HCEC 1CT (cell line): Measurements from ENCODE around the gene C2CD5.
A peak's percentile ranks its signal among the peaks of the same experiment; 100 is the strongest.
"Not testable (repeated sequence)": the region's sequence is repeated elsewhere in the genome, so short reads cannot be mapped to it uniquely, and the experiment has no call there.

Experiments used
- DNase-seq: peaks from one replicate; pipeline ENCODE4 v3.0.0-alpha.2; 2017

C2CD5 gene

DNA sequence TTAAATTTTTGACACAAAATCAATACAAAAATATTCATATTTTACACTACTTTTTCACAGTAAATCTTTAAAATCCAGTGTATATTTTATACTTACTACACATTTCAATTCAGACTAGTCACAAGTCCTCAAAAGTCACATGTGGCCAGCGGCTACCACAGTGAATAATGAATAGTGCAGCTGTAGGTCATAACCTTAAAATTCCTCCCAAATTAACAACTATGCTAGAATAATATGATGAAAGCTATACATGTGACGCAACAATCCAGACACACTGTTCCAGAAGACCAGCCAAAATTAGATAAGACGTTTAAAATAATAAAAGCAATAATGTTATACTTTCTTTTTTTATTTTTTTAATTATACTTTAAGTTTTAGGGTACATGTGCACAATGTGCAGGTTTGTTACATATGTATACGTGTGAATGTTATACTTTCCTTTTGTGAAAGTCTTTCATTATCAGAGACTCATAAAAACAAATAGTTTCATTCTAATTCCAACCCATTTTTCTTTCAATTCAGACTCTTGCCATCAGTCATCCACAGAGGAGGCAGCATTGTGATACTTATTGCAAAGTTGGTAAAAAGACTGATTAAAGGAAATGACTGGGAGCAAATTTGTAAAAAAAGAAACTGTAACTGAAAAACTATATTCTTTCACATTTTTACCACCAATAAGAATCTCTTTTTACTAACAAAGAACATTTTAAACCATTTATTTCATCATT, 67.0 kb downstream of the C2CD5 start:
- peak; percentile 94 for DNase-seq

GRCh38 chr12:22476133-22476532, 68.2 kb downstream of the C2CD5 start:
- no peak for DNase-seq

DNA sequence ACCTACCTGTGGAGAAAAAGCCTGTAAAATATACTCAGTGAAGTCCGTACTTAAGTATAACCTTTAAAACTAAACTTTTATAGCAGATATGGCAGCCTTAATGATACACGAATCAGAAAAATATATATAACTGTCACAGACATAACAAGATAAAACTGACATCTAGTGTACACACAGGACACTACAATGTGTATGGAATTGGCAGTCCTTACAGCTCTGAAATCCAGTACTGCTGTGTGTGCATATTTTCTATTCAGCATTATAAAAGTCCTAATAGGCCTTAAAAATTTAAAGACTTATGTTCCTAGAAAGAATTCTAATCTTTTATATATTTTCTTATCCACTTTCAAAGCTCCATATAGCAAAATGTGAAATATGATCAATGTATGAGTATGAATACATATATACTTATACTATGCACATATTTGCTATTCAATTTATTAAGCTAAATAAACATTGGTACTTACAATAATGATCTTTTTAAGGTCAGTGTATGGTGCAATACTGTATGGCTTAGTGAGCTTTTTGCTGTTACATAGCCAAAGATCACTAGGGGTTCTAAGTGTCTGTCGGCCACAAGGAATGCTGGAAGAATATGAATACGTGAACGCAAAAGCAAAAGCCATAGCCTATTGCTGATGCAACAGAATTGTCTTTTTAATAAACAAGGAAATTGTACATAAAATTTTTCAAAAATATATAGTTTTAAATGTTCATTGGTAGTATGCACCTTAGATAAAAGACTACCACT, 69.2 kb downstream of the C2CD5 start:
- DNase-seq, result peak; percentile 13

DNA sequence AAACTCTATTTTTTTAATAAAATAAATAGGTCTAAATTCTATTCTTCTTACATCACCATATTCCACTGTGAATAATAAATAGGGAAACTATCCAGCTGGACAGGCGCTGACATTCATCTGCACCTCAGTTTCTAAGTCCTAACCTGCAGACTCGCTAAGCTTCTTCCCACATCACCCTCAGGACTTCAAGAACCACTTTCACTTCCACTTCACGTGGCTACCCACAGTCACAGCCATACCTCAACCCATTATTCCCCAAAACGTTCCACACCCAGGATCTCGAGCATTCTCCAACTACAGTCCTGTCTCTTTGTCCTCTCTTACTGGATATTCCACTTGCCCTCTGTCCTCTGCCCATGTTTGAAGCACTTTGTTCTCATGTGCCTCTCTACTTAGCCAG, 71.1 kb downstream of the C2CD5 start:
- no peak for DNase-seq

- DNase-seq, result no peak
These were observed 77.2 kb downstream of the C2CD5 start for GRCh38 chr12:22467190-22467589.

DNA sequence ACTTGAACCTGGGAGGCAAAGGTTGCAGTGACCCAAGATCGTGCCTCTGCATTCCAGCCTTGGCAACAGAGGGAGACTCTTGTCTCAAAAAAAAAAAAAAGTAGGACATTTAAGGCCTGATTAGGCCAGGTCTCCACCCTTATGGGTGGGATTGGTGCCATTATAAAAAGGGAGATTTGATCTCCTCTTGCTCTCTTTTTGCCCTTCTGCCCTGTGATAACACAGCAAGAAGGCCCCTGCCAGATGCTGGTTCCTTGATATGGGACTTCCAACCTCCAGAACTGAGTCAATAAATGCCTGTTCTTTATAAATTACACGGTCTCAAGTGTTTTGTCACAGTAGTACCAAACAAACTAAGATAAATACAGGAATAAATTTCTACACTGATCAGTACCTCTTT, 81.0 kb downstream of the C2CD5 start:
- DNase-seq, result no peak

DNA sequence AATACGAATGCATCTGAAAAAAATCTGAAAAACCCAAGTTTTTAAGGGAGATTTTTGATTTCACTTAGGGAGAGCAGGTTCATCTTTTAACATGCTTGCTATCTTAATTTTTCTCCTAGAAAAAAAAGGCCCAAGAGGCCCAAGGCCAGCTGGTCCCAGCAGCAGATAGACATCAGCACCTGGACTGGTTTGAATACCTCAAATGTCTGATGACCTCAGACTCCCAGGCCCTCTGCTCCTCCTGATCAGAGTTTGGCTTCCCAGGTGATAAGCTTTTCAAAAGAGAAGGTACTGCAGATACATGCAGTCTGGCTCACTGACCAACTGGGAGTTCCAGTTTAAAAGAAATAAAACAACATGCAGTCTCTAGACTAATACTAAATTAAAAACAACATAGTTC, 82.6 kb downstream of the C2CD5 start:
- DNase-seq, result no peak

DNA sequence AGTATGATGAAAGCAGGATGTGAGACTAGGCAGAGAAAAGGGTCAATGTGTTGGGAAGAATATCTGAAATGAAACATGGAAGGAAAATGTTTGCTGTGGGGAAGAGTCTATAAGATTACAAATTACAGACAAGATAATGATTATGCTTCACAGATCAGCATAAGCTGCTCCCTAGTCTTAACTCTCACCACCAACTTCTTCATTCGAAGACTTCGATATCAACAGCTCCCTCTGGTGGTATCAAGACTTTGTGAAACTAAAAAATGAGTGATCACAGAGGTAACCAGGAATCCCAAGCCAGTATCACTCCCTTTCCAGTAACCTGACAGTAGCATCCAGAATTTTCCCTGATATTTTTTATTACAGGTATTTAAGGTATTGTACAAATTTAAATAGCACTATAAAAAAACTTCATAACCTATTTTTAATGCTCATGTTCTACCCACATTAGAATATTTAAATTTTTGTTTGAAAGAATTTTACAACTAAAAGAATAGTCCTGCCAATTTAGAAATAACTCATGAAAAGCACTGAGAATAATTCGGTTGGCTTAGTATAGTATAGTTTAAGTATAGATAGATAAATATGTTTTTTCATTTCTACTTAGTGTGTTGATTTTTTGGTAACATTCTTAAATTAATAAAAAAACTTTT, 84.4 kb downstream of the C2CD5 start:
- DNase-seq, result peak; percentile 52

- no peak for DNase-seq
These were observed 85.9 kb downstream of the C2CD5 start for GRCh38 chr12:22458298-22458937.

- no peak for DNase-seq
These were observed 87.3 kb downstream of the C2CD5 start for GRCh38 chr12:22457085-22457484.

DNA sequence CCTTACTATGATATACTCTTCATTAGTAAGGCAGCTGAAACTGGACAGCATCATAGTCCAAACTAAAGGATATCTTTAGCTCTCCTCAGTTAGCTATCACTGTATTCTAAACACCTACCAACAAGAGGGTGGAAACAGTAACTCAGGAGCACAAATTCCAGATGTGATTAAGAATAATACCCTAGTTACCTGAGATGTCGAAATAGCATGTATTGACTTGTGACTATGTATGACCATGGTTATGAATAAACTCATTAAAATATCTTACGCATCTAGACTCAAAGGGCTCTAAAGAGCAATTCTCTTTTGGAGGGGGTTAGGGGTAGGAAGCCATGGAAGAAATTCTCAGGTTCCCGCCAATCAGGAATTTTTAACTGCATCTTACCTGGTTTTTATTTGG, 90.8 kb downstream of the C2CD5 start:
- DNase-seq, result no peak

- DNase-seq, result no peak
These were observed 97.1 kb downstream of the C2CD5 start for GRCh38 chr12:22447223-22447622.

- DNase-seq, result not testable (repeated sequence)
These were observed 100.1 kb downstream of the C2CD5 start for GRCh38 chr12:22444317-22444665.

DNA sequence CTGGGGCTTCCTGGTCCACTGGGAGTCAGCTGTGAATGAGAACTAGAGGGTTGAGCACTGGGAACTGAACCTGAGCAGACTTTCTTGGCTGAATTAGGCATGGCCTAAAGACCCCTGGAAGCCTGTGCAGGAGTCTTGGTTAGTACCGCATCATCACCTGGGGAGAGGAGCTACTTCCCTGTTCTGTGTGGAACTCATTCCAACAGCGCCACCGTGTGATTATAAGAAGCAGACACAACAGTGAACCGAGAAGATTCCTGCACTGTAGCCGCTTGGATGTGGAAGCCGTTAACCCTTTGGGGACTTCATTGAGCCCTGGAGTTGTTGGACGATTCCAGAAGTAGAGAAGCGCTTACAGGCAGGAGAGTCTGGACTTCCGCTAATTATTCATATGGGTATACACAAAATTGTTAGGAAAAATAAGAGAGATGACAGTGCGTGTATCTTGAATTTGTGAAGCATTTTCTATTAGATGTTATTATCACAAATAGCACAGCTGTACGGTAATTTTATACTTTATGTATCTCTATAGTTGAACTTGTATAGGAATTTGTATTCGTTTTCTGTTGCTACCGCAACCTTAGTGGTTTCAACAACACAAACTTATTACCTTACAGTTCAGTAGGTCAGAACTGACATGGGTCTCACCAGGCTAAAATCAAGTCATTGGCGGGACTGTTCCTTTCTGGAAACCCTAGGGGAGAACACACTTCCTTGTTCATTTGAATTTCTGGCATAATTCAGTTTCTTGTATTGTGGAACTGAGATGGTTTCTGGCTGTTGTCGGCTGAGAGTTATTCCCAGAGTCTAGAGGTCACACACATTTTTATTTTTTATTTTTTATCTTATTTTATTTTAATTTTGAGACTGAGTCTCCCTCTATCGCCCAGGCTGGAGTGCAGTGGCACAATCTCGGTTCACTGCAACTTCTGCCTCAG, 100.7 kb downstream of the C2CD5 start:
- DNase-seq, result peak; percentile 72

DNA sequence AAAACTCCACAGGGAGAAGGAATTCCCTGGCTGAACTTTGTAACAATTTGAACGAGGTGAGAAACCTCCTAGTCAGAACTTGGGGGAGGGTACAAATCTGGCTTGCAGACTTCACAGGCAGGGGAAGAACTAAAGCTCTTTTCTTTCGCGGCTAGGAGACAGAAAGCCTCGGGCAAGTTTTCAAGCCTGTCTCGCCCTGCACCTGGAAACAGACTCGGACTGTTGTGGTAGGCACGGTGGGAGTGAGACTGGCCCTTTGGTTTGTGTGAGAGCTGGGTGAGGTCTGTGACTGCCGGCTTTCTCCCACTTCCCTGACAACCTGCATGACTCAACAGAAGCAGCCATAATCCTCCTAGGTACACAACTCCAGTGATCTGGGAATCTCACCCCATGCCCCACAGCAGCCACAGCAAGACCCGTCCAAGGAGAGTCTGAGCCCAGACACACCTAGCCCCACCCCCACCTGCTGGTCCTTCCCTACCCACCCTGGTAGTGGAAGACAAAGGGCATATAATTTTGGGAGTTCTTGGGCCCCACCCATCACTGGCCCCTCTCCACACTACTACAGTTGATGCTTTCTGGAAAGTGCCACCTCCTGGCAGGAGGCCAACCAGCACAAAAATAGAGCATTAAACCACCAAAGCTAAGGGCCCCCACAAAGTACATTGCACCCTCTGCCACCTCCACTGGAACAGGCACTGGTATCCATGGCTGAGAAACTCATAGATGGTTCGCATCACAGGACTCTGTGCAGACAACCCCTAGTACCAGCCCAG, 107.1 kb downstream of the C2CD5 start:
- DNase-seq, result no peak

DNA sequence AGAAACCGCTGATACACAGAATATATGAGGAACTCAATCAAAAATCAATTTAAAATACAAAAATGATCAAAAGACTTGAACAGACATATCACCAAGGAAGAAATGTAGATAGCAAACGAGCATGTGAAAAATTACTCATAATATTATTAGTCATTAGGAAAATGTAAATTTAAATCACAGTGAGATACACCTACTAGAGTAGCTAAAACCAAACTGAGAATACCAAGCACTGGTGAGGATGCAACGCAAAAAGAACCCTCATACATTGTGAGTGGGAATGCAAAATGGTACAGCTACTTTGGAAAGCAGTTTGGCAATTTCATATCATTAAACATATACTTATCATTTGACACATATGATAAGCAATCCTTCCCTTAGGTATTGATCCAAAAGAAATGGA, 108.8 kb downstream of the C2CD5 start:
- no peak for DNase-seq

- no peak for DNase-seq
These were observed 112.6 kb downstream of the C2CD5 start for GRCh38 chr12:22431693-22432251.

DNA sequence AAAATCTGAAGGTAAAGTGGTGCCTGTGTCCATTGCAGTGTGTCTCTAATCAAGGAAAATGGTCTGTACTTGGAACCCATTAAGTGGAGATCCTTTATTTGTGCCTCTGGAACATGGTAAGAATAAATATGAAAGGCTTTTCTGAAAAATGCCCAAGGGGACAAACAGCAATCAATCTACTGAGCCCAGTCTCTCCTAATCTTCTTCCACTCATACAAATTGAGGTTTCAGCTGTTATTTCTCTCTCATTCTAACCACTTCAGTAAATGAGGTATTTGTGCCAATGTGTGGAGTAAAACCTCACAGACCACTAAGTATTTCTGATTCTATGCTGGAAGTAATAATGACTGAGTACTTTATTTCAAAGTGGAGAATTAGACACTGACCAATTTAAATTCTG, 127.5 kb downstream of the C2CD5 start:
- DNase-seq, result no peak

DNA sequence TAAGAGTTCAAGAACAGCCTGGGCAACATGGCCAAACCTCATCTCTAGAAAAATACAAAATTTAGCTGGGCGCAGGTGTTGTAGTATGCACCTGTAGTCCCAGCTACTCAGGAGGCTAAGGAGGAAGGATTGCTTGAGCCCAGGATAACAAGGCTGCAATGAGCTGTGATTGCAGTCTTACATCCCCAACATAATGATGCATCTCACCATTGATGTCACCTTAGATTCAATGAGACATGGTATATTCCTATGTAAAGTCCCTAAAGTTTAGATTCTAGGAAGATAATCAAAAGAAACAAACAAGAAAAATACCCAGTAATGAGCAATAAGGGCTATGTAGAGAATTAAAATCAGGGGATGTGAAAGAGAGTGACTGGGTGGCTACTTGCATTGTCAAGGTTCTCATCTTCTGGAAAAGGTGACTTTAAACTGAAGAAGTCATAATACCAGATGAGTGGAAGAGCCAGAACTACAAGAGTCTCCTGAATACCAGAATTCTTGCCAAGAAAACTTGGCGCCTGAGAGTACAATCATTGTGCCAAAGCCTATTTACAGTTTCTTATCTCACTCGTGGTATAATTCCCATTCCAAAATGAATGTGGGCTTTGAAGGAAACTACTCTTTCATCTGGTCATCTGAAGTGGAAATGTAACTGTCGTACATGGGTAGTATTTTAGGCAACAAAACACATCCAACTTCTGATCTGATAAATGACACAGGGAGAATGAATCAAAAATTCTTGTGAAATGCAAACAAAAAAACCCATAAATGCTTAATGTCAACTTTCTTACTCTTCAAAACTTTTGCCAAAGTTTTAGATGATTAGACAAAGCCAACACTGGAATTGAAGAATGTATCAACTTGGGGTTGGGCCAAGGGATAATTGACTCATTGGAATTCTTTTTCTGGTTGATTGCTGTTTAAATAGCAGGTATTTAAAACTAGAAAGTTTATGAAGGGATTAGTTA, 128.7 kb downstream of the C2CD5 start:
- peak; percentile 10 for DNase-seq

- no peak for DNase-seq
These were observed 129.6 kb downstream of the C2CD5 start for GRCh38 chr12:22414742-22415141.
